Suprapubic skin (tissue), 3 donors: ENCODE results near the gene SPANXD.

Experiments
- POLR2A ChIP-seq, 2 donors: fragments of 450-650 bp; IDR thresholded peaks; one replicate each; pipeline ENCODE4 v1.6.1; 2017; ENCODE audit warnings: antibody characterized with exemption in 2 of 2, mild to moderate bottlenecking in 2 of 2, moderate library complexity in 2 of 2
- TF ChIP-seq, protein P1 (sequence below), 2 donors: fragments of 200-600 bp in 1 of 2; fragments of 450-650 bp in 1 of 2; sonication (generic) in 1 of 2; IDR thresholded peaks; one replicate each; pipeline ENCODE4 v1.5.1; 2016 to 2019; ENCODE audit warnings: antibody characterized with exemption in 2 of 2, mild to moderate bottlenecking in 1 of 2, moderate library complexity in 1 of 2

DNA sequence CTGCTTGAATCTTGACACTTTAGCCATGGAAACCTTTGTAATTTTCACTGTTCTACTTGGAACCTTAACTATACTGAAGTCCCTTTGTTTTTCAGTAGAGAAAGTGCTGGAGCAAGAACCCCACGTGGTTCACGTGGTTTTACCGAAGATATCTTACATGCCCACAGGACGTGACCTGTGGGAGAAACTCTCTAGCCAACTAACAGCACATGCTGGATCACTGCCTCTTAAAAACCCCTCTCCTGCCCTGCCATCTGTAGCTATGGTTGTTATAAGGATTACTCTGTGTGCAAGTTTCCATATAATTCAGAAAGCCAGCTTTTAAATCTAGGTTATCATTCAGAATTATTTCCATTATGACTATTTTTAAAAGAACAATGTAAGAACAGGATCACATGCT, 30.2 kb downstream of the SPANXD start:
- no peak for TF ChIP-seq POLR2A (IDR thresholded peaks at IDR 0.05)
- TF ChIP-seq, protein P1, sequence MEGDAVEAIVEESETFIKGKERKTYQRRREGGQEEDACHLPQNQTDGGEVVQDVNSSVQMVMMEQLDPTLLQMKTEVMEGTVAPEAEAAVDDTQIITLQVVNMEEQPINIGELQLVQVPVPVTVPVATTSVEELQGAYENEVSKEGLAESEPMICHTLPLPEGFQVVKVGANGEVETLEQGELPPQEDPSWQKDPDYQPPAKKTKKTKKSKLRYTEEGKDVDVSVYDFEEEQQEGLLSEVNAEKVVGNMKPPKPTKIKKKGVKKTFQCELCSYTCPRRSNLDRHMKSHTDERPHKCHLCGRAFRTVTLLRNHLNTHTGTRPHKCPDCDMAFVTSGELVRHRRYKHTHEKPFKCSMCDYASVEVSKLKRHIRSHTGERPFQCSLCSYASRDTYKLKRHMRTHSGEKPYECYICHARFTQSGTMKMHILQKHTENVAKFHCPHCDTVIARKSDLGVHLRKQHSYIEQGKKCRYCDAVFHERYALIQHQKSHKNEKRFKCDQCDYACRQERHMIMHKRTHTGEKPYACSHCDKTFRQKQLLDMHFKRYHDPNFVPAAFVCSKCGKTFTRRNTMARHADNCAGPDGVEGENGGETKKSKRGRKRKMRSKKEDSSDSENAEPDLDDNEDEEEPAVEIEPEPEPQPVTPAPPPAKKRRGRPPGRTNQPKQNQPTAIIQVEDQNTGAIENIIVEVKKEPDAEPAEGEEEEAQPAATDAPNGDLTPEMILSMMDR (IDR thresholded peaks at IDR 0.05) = no peak
